Germinal center (tissue), 1 donor: ENCODE data around the gene SLC22A13.
"Not testable (repeated sequence)": the region's sequence is repeated elsewhere in the genome, so short reads cannot be mapped to it uniquely, and the experiment has no call there.

Experiments used
- DNase-seq: peaks from one replicate; pipeline ENCODE4 v3.0.0; 2012; ENCODE audit warnings: mixed read lengths, low spot score

SLC22A13 gene

GRCh38 chr3:38297947-38298711, 32.5 kb downstream of the SLC22A13 start:
- DNase-seq: no peak

- DNase-seq: no peak
Observed at GRCh38 chr3:38306941-38307340, 41.3 kb downstream of the SLC22A13 start.

GRCh38 chr3:38307599-38307998, 42.0 kb downstream of the SLC22A13 start:
- no peak for DNase-seq

- DNase-seq: no peak
Observed at GRCh38 chr3:38308456-38308855, 42.8 kb downstream of the SLC22A13 start.

GRCh38 chr3:38311476-38311875, 45.9 kb downstream of the SLC22A13 start:
- DNase-seq: no peak

GRCh38 chr3:38311941-38312340, 46.3 kb downstream of the SLC22A13 start:
- no peak for DNase-seq

- DNase-seq: no peak
Observed at GRCh38 chr3:38312356-38312755, 46.7 kb downstream of the SLC22A13 start.

- DNase-seq: no peak
Observed at GRCh38 chr3:38313263-38313662, 47.7 kb downstream of the SLC22A13 start.

- no peak for DNase-seq
Observed at GRCh38 chr3:38313695-38314094, 48.1 kb downstream of the SLC22A13 start.

GRCh38 chr3:38314112-38314763, 48.6 kb downstream of the SLC22A13 start:
- no peak for DNase-seq

- DNase-seq: no peak
Observed at GRCh38 chr3:38314764-38315487, 49.3 kb downstream of the SLC22A13 start.

- no peak for DNase-seq
Observed at GRCh38 chr3:38315488-38316230, 50.0 kb downstream of the SLC22A13 start.

- no peak for DNase-seq
Observed at GRCh38 chr3:38316356-38317191, 51.0 kb downstream of the SLC22A13 start.

GRCh38 chr3:38317192-38317759, 51.7 kb downstream of the SLC22A13 start:
- DNase-seq: no peak

- no peak for DNase-seq
Observed at GRCh38 chr3:38318766-38319671, 53.4 kb downstream of the SLC22A13 start.

- DNase-seq: not testable (repeated sequence)
Observed at GRCh38 chr3:38320638-38321037, 55.0 kb downstream of the SLC22A13 start.

GRCh38 chr3:38323060-38323459, 57.4 kb downstream of the SLC22A13 start:
- no peak for DNase-seq

GRCh38 chr3:38325256-38325655, 59.6 kb downstream of the SLC22A13 start:
- no peak for DNase-seq

GRCh38 chr3:38327335-38328009, 61.9 kb downstream of the SLC22A13 start:
- DNase-seq: no peak
